ENCODE results near the gene CACNA1A. TPM values are rescaled to one million over a fixed set of nuclear protein-coding genes. Genes with fewer than 3 reads are reported as not detected.
"Not testable (repeated sequence)": the region's sequence is repeated elsewhere in the genome, so short reads cannot be mapped to it uniquely, and the experiment has no call there.

Gene CACNA1A
- not detected in 2 replicates for total RNA-seq (2014; rRNA removed; shearing (Covaris generic))
- polyA plus RNA-seq (2015; cell fraction: cytosol; rRNA removed) = 0.22 TPM in 1 of 2 replicates, not detected in the other
- 0.28 and 2.8 TPM in 2 replicates for polyA plus RNA-seq (2015; cell fraction: nucleus; rRNA removed)

DNA sequence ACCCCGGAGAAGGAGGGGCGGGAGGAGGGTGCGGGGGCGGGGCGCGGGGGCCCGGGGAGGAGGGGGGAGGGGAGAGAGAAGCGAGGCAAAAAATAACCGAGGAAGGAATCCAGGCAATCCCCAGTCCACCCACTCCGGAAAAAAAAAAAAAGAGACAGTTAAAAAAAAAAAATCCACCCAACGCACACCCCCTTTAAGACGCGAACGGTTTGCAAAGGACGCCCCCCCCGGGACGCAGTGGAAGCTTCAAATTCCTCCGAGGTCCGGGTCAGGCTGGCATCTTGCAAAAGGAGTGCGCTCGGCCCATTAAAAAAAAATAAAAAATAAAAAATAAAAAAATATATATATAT lies at the start of gene CACNA1A:
Gene CACNA1A, minus strand, starts transcription at position 9 of the 350 bp plus-strand sequence. CDS start 255 bp downstream, outside the sequence.
- in situ Hi-C loops (cut with HindIII; ENCODE audit: low pct_unique_long_range_greater_than_20kb, low sequenced_read_pairs) = no loop called here
- no peak for DNase-seq (ENCODE audit: low read depth, low spot score)

DNA sequence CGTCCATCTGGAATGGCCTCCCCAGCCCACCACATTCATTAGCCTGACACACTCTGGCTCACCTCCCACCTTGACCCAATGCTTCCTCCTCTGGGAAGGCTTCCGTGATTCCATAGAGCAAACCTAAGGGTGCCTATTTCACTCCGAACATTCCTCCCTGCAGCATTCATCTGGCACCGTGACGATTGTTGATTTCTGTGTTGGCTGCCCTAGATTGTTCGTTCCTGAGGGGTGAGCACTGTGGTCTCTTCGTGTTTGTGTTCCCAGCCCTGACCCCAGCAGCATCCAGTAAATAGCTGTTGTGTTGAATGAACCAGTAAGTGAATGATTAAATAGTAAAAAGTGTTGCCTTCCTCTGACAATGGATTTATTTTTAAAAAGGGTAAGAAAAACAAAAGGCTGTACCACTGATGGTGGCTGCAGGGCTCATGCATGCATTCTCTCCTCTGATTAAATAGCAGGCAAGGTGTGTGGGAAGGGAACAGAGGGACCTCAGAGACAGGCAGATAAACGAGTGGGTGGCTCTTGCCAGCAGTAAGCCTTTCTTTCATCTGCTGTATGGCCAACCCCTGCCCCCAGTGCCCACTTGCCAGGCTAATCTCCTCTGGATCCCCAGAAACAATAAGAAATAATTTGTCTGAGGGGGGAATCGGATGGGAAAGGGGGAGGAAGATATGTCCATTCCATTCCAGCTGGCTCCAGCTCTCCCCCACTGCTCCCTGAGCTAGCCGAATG lies 48.4 kb upstream of the CACNA1A start:
- no peak for DNase-seq (ENCODE audit: low read depth, low spot score)
- in situ Hi-C loops (cut with HindIII; ENCODE audit: low pct_unique_long_range_greater_than_20kb, low sequenced_read_pairs) = no loop called here

DNA sequence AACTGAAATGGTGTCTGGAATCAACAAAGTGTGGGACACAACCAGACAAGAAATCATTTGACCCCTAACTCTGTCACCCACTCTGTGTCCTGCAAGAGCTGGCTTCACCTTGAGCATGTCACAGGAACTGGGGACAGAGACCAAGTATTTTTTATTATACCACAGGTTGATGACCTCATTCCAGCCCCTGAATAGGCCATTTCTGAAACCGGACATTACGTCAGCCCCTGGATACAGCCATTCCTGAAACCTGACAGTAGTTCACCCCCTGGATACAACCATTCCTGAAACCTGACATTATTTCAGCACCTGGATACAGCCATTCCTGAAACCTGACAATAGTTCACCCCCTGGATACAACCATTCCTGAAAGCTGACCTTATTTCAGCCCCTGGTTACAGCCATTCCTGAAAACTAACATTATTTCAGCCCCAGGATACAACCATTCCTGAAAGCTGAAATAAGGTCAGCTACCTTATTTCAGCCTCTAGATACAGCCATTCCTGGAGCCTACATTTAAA lies 47.7 kb upstream of the CACNA1A start:
- DNase-seq (ENCODE audit: low read depth, low spot score) = no peak
- in situ Hi-C loops (cut with HindIII; ENCODE audit: low pct_unique_long_range_greater_than_20kb, low sequenced_read_pairs) = no loop called here

- DNase-seq (ENCODE audit: low read depth, low spot score) = no peak
- in situ Hi-C loops (cut with HindIII; ENCODE audit: low pct_unique_long_range_greater_than_20kb, low sequenced_read_pairs) = no loop called here
Observed at GRCh38 chr19:13548131-13548530, 41.9 kb upstream of the CACNA1A start.

DNA sequence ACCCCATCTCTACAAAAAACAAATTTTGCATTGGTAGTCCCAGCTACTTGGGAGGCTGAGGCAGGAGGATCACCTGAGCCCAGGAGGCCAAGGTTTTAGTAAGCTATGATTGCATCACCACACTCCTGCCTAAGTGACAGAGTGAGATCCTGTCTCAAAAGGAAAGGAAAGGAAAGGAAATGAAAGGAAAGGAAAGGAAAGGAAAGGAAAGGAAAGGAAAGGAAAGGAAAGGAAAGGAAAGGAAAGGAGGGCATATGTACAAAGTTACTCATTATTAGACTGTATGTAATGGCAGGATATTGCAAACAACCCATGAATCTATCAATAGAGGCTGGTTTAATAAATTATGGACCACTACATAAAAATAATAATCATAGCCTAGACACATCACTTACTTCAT lies 40.8 kb upstream of the CACNA1A start:
- in situ Hi-C loops (cut with HindIII; ENCODE audit: low pct_unique_long_range_greater_than_20kb, low sequenced_read_pairs) = no loop called here
- no peak for DNase-seq (ENCODE audit: low read depth, low spot score)

DNA sequence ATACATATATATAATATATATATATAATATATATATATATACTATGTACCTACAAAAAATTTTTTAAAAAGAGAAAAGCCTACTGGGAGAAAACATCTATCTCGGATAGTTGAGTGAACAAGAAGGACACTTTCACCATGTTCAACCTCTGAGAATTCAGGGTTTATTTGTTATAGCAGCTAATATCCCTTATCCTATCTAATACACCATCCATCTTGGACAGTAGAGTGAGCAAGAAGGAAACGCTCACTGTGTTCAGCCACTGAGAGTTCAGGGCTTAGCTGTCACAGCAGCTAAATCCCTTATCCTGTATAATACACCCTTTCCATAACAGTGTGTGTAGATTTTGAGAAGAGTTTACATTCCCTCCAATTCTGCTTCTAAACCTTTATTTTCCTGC lies 38.1 kb upstream of the CACNA1A start:
- in situ Hi-C loops (cut with HindIII; ENCODE audit: low pct_unique_long_range_greater_than_20kb, low sequenced_read_pairs) = no loop called here
- no peak for DNase-seq (ENCODE audit: low read depth, low spot score)

GRCh38 chr19:13541554-13541953 lies 35.3 kb upstream of the CACNA1A start:
- in situ Hi-C loops (cut with HindIII; ENCODE audit: low pct_unique_long_range_greater_than_20kb, low sequenced_read_pairs) = no loop called here
- DNase-seq (ENCODE audit: low read depth, low spot score) = no peak

DNA sequence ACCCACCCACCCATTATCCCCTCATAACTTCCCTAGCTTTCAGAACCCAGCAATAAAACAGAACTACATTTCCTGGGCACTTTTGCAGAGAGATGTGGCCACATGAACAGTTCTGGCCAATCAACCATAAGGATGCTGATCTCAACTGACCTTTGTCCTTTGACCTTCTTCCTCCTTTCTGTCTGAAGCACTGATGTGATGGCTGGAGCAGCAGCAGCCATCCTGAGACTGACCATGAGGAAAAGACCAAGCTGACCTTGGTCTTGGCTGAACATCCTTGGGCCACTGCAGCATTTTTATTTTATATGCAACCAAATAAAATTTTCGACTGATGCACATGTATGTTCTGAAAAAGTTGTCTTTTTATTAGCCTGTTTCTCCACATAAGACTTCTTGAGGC lies 33.1 kb upstream of the CACNA1A start:
- DNase-seq (ENCODE audit: low read depth, low spot score) = no peak
- in situ Hi-C loops (cut with HindIII; ENCODE audit: low pct_unique_long_range_greater_than_20kb, low sequenced_read_pairs) = no loop called here

DNA sequence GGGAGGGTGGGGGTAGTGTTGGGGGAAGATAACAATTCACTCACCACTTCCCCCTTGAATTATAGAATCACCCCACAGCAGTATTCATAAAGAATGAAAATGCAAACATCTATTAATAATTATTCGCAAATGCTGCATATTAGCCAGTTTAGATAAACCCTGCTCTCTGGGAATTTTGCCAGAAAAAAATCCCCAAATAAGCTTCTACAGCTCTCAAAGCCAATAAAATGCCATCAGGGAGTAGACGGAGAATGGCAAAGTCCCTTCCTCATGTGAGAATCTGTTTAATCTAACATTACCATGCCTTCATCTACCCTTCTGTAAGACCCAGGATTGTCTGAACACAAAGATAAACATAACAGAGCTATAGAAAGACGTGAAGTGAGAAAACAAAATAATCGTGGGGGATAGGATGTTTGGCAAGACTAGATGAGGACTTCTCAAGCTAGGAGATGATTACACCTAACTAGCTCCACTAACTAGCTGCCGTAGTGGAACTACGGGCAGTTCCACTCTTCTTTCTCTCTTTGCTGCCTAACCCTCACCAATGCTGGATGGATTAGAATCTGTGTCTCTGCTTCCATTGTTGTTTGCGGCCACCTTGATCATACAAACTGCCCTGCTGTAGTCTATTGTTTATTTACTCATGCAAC lies 32.4 kb upstream of the CACNA1A start:
- DNase-seq (ENCODE audit: low read depth, low spot score) = no peak
- in situ Hi-C loops (cut with HindIII; ENCODE audit: low pct_unique_long_range_greater_than_20kb, low sequenced_read_pairs) = no loop called here

- peak; percentile 3 for DNase-seq (ENCODE audit: low read depth, low spot score)
Observed at GRCh38 chr19:13537454-13537853, 31.2 kb upstream of the CACNA1A start.

GRCh38 chr19:13530720-13531119 lies 24.4 kb upstream of the CACNA1A start:
- no peak for DNase-seq (ENCODE audit: low read depth, low spot score)
- in situ Hi-C loops (cut with HindIII; ENCODE audit: low pct_unique_long_range_greater_than_20kb, low sequenced_read_pairs) = no loop called here

More at GRCh38 chr19:13537454-13537853, 31.2 kb upstream of the CACNA1A start:
- in situ Hi-C loops (cut with HindIII; ENCODE audit: low pct_unique_long_range_greater_than_20kb, low sequenced_read_pairs) = no loop called here

- DNase-seq (ENCODE audit: low read depth, low spot score); in situ Hi-C loops (cut with HindIII; ENCODE audit: low pct_unique_long_range_greater_than_20kb, low sequenced_read_pairs): not testable (repeated sequence)
Observed at GRCh38 chr19:13529721-13530120, 23.4 kb upstream of the CACNA1A start.

DNA sequence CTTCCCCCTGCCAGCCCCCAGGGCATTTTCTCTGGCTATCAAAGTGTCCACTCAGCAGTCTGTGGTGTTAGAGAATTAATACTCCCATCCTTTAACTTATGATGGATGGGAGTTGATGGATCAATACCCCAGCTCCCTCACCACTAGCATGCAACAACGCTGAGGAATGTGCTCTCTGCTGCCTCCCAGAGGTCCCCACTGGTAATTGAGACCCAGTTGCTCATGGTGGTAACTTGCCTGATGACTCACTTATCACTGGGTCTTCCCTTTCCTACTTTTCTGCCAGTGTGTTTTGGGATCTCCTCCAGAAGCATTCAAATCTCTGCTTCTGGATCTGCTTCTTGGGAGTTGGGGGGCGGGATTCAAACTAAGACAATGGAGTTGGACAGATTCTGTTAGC lies 20.3 kb upstream of the CACNA1A start:
- in situ Hi-C loops (cut with HindIII; ENCODE audit: low pct_unique_long_range_greater_than_20kb, low sequenced_read_pairs) = no loop called here

DNA sequence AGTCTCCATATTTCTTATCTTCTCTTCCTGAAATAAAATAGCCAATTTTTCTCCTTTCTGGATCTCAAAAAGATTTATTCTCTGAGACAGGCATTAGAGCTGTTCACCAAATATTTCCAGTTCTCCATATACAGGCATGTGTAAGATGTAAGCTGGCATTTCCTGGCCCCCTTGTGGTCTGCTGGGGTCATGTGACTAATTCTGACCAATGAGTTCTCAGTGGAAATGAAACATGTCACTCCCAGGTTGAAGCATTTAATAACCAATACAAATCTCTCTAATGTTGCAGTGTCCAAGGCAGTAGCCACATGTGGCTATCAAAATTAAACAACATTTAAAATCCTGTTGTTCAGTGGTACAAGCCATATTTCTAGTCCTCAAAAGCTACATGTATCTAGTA lies 14.8 kb upstream of the CACNA1A start:
- in situ Hi-C loops (cut with HindIII; ENCODE audit: low pct_unique_long_range_greater_than_20kb, low sequenced_read_pairs) = no loop called here
- no peak for DNase-seq (ENCODE audit: low read depth, low spot score)

More for the DNA sequence above, 20.3 kb upstream of the CACNA1A start:
- DNase-seq (ENCODE audit: low read depth, low spot score) = peak; percentile 36

GRCh38 chr19:13511947-13512346 lies 5.7 kb upstream of the CACNA1A start:
- DNase-seq (ENCODE audit: low read depth, low spot score) = no peak
- in situ Hi-C loops (cut with HindIII; ENCODE audit: low pct_unique_long_range_greater_than_20kb, low sequenced_read_pairs) = no loop called here

GRCh38 chr19:13507053-13507611 lies 853 bp upstream of the CACNA1A start:
- DNase-seq (ENCODE audit: low read depth, low spot score) = no peak
- in situ Hi-C loops (cut with HindIII; ENCODE audit: low pct_unique_long_range_greater_than_20kb, low sequenced_read_pairs) = no loop called here

DNA sequence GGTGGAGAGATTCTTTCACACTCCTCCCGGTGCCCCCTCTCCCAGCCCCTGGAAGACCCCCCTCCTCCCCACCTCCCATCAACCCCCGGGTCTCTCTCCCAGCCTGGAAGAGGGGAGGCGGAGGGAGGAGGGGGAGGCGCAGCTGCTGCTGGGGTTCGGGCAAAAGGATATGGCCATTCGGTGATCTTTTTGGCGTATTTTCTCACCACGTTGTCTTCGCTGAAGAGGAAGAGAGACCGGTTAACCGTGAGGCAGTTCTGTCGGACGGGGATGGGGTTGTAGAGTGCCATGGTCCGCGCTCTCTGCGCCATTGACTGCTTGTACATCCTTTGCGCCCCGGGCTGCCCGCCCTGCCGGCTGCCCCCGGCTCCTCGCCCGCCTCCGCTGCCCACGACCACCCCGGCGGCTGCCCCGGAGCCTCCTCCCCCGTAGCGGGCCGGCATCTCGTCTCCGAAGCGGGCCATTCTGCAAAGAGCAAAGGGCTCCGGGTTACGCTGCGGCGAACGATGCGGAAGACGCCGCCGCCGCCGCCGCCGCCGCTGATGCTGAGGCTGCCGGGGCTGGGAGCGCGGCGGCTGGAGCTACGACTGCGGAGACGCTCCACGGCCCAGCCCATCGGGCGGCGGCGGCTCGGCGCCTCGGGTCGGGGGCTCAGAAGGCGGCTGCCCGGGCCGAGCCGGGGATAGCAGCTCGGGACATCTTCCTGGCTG lies 363 bp downstream of the CACNA1A start:
- no peak for DNase-seq (ENCODE audit: low read depth, low spot score)
- in situ Hi-C loops (cut with HindIII; ENCODE audit: low pct_unique_long_range_greater_than_20kb, low sequenced_read_pairs) = no loop called here

- in situ Hi-C loops (cut with HindIII; ENCODE audit: low pct_unique_long_range_greater_than_20kb, low sequenced_read_pairs) = no loop called here
- DNase-seq (ENCODE audit: low read depth, low spot score) = no peak
Observed at GRCh38 chr19:13505164-13505695, 1.0 kb downstream of the CACNA1A start.
